Bone marrow (tissue), 2 donors: Measurements from ENCODE around the gene SLC2A14.
"Not testable (repeated sequence)": the region's sequence is repeated elsewhere in the genome, so short reads cannot be mapped to it uniquely, and the experiment has no call there.

Source experiments
- DNase-seq, 2 donors: peaks; one replicate each; lab custom pipeline; 2025; lab: John Stamatoyannopoulos, UW

Gene SLC2A14

DNA sequence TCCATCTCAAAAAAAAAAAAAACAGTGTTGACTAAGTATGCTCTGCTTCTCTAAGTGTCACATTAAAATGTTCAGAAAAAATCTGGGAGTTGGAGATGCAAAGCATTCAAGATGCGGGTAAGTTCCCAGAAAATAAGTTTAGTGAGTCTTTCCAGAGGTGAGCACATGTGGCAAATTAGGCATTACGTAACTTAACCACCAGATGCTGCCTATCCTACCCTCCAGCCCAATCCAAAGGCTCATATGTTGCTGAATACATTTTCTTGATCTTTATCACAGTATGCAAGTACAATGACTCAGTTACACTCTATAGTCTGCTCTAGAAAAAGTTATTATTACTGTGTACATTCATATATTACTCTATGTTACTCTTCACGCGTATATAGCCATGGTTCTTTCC is 3.6 kb downstream of the SLC2A14 start:
- DNase-seq: no peak

DNA sequence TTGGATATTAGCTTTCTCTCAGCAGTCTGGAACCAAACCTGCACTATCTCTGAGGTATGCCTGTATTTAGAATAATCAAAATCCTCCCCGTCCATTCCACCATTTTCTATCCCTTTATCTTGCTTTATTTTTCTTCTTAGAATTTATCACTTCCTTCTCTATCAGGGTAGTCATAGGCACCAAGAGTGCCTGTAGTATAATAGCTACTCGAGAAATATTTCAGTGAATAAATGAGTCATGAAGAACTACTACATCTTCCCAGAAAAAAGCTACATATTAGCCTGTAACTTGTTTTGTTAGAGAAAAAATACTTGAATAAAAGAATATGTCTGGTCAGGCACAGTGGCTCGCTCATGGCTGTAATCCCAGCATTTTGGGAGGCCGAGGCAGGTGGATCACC is 4.3 kb downstream of the SLC2A14 start:
- DNase-seq: no peak

GRCh38 chr12:7864601-7865150 is 8.0 kb downstream of the SLC2A14 start:
- no peak for DNase-seq

- DNase-seq: not testable (repeated sequence)
Observed at GRCh38 chr12:7862814-7863348, 9.8 kb downstream of the SLC2A14 start.

DNA sequence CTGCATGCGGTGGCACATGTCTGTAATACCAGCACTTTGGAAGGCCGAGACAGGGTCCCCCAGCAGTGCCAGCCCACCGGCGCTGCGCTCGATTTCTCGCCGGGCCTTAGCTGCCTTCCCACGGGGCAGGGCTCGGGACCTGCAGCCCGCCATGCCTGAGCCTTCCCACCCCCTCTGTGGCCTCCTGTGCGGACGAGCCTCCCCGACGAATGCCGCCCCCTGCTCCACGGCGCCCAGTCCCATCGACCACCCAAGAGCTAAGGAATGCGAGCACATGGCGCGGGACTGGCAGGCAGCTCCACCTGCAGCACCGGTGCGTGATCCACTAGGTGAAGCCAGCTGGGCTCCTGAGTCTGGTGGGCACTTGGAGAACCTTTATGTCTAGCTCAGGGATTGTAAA is 10.4 kb downstream of the SLC2A14 start:
- not testable (repeated sequence) for DNase-seq

DNA sequence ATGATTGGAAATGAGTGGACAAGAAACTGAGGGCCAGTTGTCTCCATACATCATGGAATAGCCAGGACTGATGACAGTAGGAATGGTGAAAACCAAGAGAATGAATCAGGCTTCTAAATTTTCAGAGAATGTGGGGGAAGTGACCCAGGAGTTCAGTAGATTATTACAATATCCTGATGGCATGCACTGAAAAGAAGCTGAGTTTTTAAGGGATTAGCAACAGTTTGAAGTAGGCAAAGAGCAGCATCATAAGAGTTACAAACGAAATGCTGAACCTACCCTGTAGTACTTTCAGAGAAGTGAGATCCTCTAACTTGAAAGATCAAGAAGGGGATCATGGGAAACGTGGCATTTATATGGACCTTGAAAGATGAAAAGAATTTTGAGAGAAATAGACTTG is 13.2 kb downstream of the SLC2A14 start:
- no peak for DNase-seq

DNA sequence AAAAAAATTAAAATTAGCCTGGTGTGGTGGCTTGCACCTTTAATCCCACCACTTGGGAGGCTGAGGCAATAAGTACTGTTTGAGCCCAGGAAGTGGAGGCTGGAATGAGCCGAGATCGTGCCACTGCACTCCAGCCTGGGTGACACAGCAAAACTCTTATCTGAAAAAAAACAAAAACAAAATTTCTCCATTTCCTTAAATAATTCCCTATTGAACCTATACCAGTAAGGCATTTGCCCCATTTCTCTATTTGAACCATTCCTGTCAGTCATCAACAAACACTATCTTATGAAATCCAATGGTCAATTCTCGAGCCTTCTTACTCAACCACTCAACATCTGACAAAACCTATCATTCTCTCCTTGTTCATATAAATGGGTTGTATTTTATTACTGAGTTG is 14.7 kb downstream of the SLC2A14 start:
- no peak for DNase-seq

GRCh38 chr12:7856516-7856915 is 16.2 kb downstream of the SLC2A14 start:
- no peak for DNase-seq

GRCh38 chr12:7853557-7853956 is 19.2 kb downstream of the SLC2A14 start:
- DNase-seq: no peak

- not testable (repeated sequence) for DNase-seq
Observed at GRCh38 chr12:7851622-7852081, 21.1 kb downstream of the SLC2A14 start.

DNA sequence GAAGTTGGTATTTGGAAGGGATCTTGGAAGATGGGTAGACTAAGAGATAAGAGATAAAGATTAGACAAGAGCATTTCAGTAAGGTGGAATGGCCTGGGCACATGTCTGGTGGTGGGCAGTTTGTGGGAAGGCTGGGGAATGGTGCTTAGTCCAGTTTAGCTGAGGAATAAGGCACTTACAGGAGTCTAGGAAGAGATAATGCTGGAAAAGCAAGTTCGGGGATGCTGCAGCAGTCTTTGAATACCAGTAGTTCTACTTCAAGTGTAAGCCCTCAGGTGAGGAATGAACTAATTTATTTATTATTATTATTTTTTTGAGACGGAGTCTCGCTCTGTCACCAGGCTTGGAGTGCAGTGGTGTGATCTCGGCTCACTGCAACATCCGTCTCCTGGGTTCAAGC is 22.6 kb downstream of the SLC2A14 start:
- not testable (repeated sequence) for DNase-seq

DNA sequence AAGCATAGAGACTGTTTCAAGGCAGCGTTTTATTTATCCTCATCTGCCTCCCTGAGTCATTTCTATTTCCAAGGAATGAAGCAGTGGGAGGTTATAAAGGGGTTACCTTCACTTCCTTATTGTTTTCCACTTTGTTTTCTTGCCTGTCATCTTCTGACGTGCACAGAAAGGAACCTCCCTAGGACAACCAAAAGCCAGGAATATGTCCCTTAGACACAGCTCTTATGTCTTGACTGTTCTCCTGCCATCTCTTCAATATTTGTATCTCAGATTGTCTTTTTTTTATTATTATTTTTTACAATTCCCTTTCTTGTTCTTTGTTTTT is 24.7 kb downstream of the SLC2A14 start:
- DNase-seq: not testable (repeated sequence)

DNA sequence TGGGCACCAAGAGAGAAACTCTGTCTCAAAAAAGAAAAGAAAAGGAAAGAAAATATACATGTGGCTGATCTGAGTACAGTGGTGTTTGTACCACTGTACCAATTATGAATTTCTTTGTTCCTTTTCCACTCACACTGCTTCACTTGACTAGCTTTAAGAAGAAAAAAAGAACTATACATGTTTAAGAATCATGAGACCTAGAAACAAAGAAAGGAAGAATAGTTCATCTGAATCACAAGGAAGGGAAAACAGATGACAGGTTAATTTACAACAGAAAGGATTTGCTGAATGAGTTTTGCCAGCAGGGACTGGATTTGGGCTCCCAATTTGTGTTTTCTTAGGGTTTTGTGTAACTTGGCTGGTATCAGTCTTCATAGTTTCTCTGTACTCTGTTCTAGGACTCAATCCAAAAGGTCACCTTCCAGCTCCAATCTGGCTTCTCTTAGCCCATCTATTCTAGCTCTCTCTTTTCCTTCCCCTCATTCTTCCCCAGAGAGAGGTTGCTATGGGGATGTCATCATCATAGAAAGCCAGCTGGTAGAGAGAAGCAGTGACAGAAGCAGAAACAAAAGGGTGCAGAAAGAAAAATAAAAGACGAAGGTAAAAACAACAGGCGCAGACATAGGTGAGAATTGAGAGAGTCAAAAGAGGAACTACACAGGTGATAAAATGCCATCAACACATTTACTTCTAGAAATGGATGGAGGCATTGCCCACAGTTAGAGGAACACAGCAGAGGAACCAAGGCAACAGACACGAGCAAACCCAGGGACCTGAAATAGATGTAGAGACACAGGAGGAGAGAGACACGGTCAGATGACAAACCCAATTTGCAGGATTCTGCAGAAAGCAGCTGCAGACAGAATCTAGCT is 25.3 kb downstream of the SLC2A14 start:
- DNase-seq: not testable (repeated sequence)

DNA sequence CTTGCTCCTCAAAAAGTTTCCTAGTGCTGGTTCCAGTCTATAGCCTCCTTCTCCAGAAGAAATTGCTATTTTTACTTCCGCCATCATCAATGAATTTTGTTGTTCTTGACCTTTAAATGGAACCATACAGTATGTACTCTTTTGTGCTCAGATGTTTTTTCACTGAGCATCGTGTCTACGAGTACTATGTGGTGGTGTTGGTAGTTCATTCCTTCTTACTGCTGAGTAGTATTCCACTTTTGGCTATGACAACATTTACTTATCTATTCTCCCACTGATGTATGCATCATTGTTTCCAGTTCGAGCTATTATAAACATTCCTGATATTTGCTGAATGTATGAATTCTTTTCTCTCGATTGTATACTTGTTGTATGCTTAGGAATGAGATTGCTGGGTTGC is 28.6 kb downstream of the SLC2A14 start:
- no peak for DNase-seq

GRCh38 chr12:7843583-7843982 is 29.1 kb downstream of the SLC2A14 start:
- DNase-seq: not testable (repeated sequence)

- DNase-seq: not testable (repeated sequence)
Observed at GRCh38 chr12:7843149-7843548, 29.6 kb downstream of the SLC2A14 start.

DNA sequence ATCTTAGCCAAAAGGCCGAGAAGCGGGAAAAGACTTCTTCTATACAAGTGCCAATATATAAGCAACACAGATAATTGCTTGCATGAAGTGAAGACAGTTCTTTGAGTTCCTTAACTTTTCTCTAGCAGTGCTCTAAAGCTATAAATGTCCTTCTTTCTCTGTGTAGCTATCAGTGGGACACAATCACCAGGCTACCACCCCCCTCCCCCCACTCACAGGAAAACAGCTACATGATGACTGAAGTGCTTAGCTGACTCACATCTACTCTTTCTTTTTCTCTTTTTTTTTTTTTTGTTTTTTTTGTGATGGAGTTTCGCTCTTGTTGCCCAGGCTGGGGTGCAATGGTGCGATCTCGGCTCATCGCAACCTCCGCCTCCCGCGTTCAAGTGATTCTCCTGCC is 30.3 kb downstream of the SLC2A14 start:
- not testable (repeated sequence) for DNase-seq

DNA sequence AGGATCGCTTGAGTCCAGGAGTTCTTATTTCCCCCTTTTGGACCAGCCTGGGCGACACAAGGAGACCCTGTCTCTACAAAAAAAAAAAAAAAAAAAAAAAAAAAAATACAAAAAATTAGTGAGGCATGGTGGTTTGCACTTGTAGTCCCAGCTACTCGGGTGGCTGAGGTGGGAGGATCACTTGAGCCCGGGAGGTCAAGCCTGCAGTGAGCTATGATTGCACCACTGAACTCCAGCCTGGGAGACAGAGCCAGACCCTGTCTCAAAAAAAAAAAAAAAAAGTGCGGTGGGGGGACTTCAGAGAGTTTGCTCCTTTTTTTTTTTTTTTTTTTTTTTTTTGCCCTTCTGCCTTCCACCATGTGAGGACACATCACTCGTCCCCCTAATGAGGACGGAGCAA is 32.9 kb downstream of the SLC2A14 start:
- not testable (repeated sequence) for DNase-seq

DNA sequence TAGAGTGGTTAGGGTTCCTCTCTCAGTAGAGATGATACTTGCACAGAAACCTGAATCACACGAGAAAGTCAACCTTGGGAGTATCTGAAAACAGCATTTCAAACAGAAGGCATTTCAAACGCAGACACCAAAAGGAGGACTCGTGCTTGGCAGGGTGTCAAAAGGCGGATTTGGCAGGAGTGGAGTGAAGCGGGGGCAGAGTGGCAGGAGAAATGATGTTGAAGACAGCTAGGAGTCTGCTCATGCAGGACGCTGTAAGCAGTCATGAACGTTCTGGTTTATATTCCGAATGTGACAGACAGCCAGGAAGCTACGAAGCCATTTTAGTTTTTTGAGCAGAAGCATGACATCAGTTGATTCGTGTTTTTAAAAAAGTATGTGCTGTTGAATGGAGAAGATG is 33.5 kb downstream of the SLC2A14 start:
- DNase-seq: not testable (repeated sequence)

- no peak for DNase-seq
Observed at GRCh38 chr12:7837366-7837765, 35.3 kb downstream of the SLC2A14 start.

GRCh38 chr12:7835766-7836165 is 36.9 kb downstream of the SLC2A14 start:
- DNase-seq: no peak

GRCh38 chr12:7835116-7835515 is 37.6 kb downstream of the SLC2A14 start:
- DNase-seq: no peak

GRCh38 chr12:7834701-7835100 is 38.0 kb downstream of the SLC2A14 start:
- DNase-seq: no peak
